ENCODE results near the gene KRT13.

KRT13 gene

DNA sequence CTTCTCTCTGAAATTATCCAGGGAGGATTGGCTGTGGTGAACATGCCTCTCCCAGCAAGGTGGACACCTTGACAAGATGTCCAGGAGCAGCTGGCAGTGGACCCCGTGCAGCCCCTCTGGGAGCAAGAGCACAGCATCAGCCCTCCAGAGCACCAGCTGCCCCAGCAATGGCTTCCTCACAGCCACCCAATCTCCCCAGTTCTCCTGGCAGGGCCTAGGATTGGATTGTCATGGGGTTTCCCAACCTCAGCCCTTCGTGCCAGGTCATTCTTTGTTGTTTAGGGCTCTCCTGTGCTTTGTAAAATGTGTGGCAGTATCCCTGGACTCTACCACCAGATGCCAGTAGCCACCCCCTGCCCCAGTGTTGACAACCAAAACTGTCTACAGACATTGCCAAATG, 13.9 kb downstream of the KRT13 start:
- DNase-seq: peak in 2 of 3 donors; percentile 18 to 23

DNA sequence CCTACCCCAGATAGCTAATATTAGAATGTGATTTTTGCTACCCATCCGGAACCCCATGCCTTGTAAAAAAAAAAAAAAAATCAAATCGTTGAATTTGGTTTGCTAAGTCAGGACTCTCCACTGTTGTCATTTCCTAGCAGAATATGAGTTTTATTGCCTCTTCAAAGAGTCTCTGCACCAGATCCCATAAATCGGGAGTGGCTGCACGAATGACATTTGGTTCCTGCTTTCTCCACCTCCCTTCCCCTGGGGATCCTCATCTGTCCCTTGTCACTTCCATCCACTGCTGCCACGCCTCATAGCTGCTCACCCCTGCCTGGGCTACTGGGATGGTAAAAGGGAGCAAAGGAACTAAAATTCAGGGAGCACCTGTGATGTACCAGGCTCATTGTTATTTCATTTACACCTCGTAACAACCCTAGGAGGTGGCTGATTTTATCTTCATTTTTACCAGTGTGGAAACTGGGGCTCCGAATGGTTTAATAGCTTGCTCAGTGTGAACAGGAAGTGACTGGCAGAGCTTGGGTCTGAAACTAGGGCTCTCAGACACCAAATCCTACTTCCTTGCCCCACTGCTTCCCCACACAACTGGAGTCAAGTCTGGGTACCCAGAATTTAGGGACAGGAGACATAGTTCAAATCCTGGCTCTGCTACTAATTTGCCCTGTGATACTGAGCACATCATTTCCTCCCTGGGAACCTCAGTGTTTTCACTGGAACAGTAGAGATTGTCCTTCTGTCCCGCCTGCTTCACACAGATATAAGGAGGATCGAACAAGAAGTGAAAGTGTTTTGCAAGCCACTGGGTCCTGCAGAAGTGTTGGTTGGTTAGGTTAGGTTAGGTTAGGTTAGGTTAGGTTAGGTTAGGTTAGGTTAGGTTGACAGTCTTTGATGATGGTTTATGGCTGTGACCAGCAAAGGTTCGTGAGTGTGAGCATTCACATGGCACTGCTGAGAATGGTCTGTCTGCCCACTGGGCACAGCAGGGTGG, 15.1 kb downstream of the KRT13 start:
- peak; percentile 39 to 47 (median 45) for DNase-seq

DNA sequence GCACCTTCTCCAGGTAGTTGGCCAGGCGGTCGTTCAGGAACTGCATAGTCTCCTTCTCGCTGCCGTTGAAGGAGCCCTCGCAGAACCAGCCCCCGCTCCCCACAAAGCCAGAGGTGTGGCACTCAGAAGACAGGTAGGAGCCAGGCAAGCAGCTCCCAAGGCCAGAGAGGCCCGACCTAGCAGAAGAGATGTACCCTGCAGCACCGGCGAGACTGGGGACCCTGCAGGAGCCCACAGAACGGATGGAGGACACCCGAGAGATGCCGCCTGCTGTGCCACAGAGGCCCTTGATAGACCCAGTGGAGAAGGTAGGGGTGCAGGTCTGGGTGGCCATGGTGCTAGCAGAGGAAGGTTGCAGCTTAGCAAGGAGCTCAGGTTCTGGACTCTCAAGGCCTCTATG, 15.9 kb downstream of the KRT13 start, which contains the start of gene KRT36:
TSS of gene KRT36 (minus strand) at position 380 of the 400 bp plus-strand sequence. CDS start at position 334, 46 bp downstream.
- no peak for DNase-seq

DNA sequence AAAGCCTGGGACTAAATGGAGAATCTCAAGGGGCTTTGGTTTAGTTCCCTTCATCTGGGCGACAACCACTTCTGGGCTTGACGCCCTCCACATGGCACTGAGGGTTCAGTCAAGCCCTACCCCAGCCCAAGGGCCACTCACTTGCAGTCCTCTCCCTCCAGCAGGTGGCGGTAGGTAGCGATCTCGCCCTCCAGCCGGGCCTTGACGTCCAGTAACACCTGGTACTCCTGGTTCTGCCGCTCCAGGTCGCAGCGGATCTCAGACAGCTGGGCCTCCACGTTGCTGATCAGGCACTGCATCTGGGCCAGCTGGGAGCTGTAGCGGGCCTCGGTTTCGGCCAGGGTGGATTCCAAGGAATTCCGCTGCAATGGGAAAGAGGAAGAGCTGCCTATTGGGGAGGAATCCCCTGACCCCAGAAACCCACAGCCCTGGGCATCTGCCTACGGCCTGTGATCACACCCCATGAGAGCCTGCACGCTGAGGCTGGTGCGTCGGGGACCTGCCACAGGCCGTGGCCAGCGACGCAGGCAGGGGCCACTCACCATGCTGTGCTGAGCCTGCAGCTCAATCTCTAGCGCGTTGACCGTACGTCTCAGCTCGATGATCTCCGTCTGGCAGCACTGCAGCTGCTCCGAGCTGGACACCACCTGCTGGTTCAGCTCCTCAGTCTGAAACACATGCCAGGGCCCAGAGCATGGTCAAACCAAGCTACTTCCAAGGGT, 18.4 kb downstream of the KRT13 start:
- DNase-seq: peak; percentile 40 to 71 (median 57)

DNA sequence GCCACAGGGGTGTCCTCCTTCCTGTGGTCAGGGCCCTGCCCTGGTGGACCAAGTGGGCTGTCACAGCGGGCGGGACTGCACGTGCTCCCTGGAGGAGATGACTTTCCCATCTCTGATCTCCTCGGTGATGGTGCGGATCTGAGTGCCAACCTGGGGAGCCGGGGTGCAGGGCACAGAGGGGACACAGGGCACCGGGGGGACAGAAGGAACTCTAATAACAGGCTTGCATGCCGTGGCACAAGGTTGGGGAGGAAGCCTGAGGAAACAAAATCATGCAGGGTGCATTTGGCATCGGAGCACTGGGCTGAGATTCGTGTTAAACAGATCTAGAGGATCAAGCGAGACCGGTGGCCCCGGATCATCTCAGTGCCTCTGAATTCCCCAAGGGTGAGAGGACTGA, 19.1 kb downstream of the KRT13 start:
- no peak for DNase-seq

DNA sequence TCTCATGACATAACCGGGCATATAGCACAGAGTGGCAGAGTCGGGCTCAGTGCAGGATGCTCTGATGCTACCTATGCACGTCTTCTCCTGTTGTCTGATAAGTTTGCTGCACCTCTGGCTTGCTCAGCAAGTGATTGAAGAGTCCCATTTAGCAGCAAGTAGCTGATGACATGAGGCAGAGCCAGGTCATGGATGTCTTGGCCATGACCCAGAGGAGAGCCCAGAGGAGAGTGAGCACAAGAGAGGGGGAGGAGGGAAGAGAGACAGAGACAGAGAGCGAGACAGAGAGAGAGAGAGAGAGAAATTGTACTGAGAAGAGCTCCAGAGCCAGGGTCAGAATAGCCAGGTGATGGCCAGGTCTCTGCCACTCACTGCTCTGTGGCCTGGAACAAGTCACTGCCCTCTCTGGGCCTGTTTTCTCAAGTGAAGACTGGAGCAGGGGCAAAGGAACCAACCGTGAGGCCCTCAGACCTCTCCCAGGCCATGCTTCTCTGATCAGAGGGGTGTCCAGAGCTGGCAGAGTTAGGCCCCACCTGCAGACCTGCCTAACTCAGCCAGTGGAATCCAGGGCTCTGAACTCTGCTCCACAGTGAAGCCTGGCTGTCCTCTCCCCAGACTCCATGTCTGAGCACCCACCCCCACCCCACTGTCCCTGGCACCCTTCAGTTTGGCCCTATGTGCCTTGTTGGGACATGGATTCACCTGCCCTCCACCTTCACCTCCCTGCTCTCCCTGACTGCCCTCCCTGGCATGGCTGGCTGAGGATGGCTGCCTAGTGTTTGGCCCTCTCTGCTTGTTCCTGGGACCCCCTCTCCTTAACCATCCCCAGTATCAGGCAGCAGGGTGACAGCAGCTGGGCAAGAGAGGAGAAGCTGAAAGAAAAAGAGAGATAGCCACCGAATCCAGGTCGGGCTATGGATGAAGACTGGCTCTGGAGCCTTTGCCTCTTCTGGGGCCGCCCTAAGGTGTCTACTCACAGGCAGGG, 20.2 kb downstream of the KRT13 start:
- no peak for DNase-seq

DNA sequence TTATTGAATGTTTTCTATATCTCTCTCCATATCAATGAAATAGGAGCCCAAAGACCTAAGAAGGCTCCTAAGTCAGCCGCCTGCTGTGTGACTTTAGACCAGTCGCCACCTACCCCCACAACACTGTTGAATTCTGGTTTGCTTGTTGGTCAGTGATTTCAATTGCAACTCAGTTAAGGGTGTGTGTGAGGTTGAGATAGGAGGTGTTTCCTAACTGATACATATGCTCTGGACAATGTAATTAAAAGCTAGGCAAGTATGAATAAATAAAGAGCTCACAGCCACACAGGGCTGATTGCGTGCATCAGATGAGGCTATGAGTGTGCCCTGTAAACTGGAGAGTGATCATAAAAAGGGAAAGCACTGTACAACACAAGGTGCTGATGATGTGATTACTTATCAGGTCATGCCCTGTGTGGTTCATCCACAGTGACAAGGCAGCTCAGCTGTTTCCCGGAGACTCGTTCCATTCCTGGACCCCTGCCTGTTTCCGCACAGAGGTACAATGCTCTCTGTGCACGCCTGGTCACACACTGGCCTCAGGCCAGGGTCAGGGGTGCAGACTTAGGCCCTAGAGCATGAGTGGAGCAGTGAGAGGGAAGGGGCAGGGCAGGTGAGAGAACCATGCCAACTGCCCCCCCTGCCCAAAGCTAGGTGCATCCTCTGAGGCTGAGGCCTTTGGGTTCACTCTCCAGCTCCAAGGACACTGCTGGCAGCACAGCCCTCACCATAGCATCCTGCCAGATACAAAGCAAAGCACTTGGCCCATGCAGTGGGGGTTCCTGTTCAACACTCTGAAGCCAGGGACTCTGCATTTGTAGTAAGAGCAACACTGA, 21.2 kb downstream of the KRT13 start:
- DNase-seq: no peak

DNA sequence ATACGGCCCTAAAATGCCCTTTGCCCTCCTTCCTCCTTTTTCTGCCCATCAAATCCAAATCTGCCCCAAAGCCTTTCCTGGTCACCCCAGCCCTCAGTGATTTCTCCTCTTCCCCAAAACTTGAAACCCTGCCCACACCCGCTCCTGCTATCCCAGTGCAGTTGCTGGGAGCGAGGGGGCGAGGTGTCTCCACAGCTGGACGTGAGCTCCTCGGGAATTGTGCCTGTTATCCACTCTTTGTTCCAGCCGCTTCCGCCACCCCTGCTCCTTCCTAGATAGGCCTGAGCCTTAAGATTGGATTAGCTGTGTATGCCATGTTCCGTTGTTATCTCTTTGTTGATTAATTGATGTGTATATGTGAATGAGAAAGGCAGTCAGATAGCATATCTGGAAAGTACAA, 21.9 kb downstream of the KRT13 start:
- DNase-seq: no peak

DNA sequence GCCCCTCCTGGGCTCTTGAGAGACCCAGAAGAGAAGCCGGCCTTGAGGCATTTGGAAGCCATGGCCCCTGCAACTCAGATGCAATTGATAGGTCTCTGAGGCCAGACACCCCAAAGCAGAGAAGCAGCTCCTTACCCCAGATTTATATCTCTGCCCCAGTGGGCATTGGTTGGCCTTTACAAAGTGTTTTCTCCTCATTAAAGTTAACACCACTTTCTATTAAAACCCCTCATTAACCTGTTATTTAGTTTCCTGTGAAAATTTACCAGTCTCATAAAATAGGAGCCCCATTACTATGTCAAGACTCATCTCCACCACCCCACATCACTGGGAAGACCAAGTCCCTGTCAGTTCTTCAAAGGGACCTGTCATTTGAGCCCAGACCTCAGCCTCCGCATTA, 24.4 kb downstream of the KRT13 start, which contains the start of gene KRT35:
TSS of gene KRT35 (minus strand) at position 116 of the 400 bp plus-strand sequence. CDS start at position 62, 54 bp downstream.
- DNase-seq: no peak

DNA sequence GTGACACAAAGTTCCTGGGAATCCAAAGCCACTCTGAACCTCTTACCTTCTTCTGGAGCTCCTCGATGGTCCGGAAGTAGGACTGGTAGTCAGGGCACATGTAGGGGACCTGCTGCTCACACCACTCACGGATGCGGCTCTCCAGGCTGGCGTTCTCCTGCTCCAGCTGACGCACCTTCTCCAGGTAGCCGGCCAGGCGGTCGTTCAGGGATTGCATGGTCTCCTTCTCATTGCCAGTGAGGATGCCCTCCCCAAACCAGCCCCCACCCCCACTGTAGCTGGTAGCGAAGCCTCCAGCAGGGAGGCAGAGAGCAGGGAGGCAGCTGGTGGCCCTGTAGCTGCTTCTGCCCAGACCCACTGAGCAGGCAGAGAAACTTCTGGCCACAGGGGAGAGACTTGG, 24.8 kb downstream of the KRT13 start:
- DNase-seq: no peak

DNA sequence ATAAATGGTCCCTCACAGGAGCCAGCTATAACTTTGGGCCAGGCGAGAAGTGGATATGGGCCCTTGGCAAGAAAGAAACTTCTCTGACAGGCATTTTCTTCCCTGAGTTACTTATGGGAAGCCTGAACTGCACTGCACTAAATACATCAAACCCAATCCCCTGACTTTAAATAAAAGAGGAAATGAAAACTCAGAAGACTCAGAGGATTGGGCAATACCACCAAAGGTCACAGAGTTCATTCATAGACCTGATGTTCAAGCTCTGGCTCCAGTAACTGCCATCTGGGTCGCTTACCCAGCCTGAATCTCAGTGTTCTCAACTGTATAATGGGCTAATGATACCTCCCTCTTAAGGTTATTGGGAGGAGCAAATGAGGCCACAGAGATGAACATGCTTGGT, 25.3 kb downstream of the KRT13 start:
- DNase-seq: peak in 2 of 3 donors; percentile 30 to 80

DNA sequence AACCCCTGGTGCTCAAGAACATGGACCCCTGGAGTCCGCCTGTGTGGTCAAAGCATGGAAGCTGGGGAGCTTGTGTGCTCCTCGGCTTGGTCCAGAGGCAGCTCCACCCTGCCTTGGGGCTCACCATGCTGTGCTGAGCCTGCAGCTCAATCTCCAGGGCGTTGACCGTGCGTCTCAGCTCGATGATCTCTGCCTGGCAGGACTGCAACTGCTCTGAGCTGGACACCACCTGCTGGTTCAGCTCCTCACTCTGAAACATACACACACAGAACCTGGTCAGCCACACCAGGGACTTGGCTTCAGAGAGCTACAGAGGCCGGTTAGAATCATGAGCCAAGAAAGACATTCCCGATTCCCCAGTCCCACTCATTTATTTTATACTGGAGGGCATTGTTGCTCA, 27.2 kb downstream of the KRT13 start:
- DNase-seq: no peak

DNA sequence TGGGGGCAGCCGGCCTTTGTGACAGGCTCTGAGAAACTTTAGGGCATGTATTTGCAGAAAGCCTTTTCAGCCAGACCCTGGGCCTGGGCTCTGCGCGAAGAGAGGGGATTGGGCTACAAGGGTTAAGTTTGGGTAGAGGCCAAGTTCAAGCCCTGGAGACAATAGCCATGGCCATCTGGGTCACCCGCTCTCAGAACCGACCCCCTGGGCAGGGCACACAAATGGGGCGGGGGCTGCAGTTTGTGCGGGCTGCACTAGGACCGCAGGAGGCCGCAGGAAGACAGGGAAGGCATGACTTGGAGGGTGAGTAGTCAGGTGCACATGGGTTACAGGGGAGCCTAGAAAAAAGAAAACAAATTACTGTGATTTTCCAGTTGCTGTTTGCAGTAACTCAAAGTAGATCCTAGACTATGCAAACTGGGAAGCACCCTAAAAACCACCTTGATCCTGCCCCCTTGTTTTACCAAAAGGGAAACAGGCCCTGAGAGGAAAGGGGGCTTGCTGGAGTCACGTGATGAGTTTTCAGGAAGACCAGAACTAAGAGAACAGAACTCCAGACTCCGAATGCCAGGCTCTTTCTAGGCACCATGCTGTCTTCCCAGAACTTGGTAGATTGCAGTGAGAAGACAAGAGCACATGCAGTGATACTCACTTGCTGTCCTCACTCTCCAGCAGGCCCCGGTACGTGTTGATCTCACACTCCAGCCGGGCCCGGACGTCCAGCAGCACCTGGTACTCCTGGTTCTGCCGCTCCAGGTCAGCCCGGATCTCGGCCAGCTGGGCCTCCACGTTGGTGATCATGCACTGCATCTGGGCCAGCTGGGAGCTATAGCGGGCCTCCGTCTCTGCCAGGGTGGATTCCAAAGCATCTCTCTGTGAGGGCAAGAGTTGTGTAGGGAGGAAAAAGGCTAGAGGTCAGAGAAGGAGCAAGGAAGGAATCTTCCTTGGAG, 28.3 kb downstream of the KRT13 start:
- peak in 1 of 3 donors; percentile 17 for DNase-seq

DNA sequence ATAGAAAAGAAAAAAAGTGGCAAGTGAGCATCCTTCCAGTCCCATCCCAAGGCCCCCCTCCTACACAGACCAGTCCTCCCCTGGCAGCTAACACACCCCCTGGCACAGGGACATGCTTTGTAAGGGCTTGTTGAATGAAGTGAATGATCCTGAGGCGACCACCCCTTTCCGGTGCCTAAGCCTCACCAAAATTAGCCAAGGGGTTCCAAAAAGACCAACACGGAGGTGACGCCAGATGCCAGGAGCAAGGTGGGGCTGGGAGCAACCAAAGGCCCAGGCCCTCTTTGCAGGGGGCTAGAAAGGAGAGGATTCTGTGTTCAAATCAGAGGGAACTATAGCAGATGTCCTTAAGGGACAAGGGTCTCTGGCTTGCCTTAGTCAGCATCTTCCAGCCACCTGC, 30.0 kb downstream of the KRT13 start:
- DNase-seq: no peak

DNA sequence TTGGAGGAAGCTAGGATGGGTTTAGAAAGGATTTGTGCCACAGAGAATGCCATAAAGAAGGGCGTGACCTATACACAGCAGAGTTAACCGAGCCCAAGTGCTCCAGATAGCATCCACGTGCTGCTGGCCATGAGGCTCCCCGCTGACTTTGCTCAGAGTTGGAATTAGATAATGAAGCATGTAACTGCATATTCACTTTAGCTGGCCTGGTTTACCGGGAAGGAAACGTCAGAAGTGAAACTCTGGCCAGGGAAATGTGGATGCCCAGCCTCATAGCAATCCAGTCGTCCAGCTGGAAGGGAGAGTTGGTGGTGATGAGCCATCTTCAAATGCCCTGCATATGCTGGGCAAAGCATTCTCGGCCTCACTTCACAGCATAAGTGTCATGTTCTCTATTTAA, 30.5 kb downstream of the KRT13 start:
- no peak for DNase-seq

DNA sequence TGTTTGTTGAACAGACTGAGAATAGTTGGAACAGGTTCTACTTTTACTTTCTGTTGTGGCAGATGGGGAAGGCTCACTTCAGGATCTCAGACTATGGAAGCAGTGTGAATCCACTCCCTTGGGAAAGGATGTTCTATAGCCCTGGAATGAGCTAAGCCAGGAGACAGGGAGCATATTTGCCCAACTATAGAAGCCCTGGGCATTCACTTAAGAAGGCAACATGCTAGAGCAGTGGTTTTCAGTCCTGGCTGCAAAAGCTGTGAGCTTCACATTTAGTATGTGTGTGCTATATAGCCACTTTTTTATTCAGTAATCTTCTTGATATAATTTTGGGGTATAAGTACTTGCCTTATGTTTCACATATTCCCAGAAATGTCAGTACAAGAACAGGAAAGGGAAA, 37.1 kb downstream of the KRT13 start:
- DNase-seq: no peak

DNA sequence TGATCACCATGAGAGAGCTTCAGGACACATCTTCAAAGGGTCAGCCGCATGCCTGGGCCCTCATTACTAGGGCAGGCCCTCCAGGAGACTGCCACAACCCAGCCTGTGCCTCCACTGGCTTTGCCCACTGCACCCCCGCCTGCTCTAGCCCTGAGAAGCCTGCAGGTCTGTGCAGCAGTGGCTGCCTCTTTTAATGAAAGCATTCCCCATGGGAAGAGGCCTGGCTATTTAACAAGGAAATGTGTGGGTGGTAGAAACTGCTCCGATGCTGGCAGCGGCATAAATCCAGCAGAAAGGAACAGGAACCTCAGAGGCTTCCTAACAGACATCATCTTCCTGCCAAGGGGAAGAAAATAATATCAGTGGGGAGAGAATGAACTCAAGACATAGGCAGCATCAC, 37.9 kb downstream of the KRT13 start:
- DNase-seq: no peak

DNA sequence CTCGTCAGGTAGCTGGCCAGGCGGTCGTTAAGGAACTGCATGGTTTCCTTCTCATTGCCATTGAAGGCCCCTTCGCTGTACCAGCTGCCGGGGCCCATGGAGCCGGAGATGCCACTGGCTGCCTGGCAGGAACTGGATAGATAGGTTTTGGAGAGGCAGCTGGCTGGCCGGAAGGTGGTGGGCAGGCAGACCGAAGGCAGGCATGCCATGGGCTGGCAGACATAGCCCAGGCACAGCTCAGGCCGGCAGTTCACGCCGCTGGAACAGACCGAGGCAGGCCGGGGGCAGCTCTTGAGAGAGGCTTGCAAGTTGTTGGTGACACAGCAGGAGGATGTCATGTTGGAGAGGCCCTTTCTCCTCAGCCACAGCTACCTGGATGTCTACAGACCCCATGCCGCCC, 38.4 kb downstream of the KRT13 start, which contains the start of gene KRT32:
TSS of gene KRT32 (minus strand) at position 399 of the 400 bp plus-strand sequence. CDS start at position 338, 61 bp downstream.
- no peak for DNase-seq

DNA sequence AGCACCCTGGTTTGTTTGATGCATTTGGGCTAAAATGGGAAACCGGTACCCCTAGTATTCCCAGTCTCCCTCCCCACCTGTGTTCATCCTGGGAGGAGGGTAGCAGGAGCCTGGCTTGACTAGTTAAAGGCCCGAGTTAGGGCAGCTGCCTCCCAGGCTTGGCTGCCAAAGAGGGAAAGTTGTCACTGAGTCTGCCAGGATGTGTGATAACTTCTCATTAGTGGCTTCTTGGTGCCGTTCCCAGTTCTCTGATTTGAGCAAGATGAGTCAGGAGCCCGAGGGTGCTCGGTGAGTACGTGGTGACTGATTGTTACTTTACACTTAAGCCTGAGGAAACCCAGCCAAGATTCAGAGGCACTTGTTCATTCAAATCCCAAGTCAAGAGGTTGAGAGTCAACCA, 40.7 kb downstream of the KRT13 start:
- DNase-seq: peak; percentile 37 to 60 (median 59)

DNA sequence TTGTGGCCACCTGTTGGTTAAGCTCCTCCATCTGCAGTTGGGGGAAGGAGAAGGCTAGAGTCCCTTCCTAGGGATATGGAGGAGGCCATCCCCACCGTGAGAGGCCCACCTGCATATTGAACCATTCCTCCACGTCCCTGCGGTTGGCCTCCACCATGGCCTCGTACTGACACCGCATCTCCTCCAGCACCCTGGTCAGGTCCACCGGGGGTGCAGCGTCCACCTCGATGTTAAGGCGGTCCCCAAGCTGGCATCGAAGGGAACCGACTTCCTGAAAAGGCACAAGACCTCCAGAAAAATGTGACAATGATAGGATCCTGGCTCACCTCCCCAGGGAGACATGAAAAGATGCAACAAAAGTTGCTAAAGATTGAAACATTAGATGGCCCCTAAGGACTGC, 41.2 kb downstream of the KRT13 start:
- no peak for DNase-seq
